GM23338 (cell line): Measurements from ENCODE around the gene PPP6R2.

ENCODE experiments used
- CTCF ChIP-seq, 2 experiments: fragments of 200-600 bp in 1 of 2; sonication (generic) in 1 of 2; conservative IDR thresholded peaks; 2 replicates each; pipeline versions ENCODE4 v1.5.1 to v1.6.1; 2016 to 2017; ENCODE audit warnings: antibody characterized with exemption in 2 of 2, low read depth in 2 of 2, mild to moderate bottlenecking in 2 of 2, moderate library complexity in 1 of 2
- EZH2 ChIP-seq: fragments of 200-600 bp; sonication (generic); IDR thresholded peaks from one replicate; pipeline ENCODE4 v1.8.0; 2017; ENCODE audit warnings: antibody characterized with exemption, mild to moderate bottlenecking, low read depth; ENCODE audit not compliant: unreplicated experiment
- POLR2AphosphoS5 ChIP-seq: IDR thresholded peaks from 2 replicates; pipeline ENCODE4 v1.6.1; 2016; ENCODE audit warnings: antibody characterized with exemption, low read depth
- STAT1 ChIP-seq: IDR thresholded peaks from one replicate; pipeline ENCODE4 v1.6.1; 2016; ENCODE audit warnings: antibody characterized with exemption; ENCODE audit not compliant: unreplicated experiment

GRCh38 chr22:50316114-50317065 lies 26.7 kb upstream of the PPP6R2 start:
- no peak for TF ChIP-seq CTCF (conservative IDR thresholded peaks at IDR 0.05; ENCODE audit: low read depth in 2 of 2)
- TF ChIP-seq STAT1: no peak
- TF ChIP-seq EZH2: no peak
- no peak for TF ChIP-seq POLR2AphosphoS5
